WTC11 (cell line): Measurements from ENCODE around the gene STUM. TPM values are rescaled to one million over a fixed set of nuclear protein-coding genes. Genes with fewer than 3 reads are reported as not detected.

Experiments used
- ATAC-seq: fragments of 200-7000 bp; cut with Tn5 transposase; 2 replicates; pipeline ENCODE4 v1.10.0; 2021; ENCODE audit warnings: mild to moderate bottlenecking, moderate library complexity
- CTCF ChIA-PET: fragments of 300-600 bp; sonication (Branson Sonifier 250); formaldehyde crosslinking; loops from one replicate; lab custom pipeline; 2021; ENCODE audit warnings: antibody characterized with exemption; lab: Charles Lee
- POLR2A ChIA-PET: fragments of 350-600 bp; sonication (Branson Sonifier 250); formaldehyde crosslinking; loops from one replicate; lab custom pipeline; 2021; ENCODE audit warnings: antibody characterized with exemption; lab: Charles Lee
- DNase-seq: peaks from one replicate; pipeline ENCODE4 v3.0.0; 2021; ENCODE audit warnings: low spot score
- H3K27ac Mint-ChIP-seq: 2 replicates; pipeline ENCODE4 v1.8.0; 2021; ENCODE audit warnings: mixed read lengths
- H3K27me3 Mint-ChIP-seq: 2 replicates; pipeline ENCODE4 v1.8.0; 2021; ENCODE audit warnings: low read depth, mild to moderate bottlenecking, moderate library complexity, mixed read lengths
- H3K36me3 Mint-ChIP-seq: 2 replicates; pipeline ENCODE4 v1.8.0; 2021; ENCODE audit warnings: mixed read lengths
- H3K4me1 Mint-ChIP-seq: 2 replicates; pipeline ENCODE4 v1.8.0; 2022; ENCODE audit warnings: mixed read lengths
- H3K4me3 Mint-ChIP-seq: 2 replicates; pipeline ENCODE4 v1.8.0; 2021; ENCODE audit warnings: mild to moderate bottlenecking, moderate library complexity, mixed read lengths
- H3K9me3 Mint-ChIP-seq: 2 replicates; pipeline ENCODE4 v1.8.0; 2021; ENCODE audit warnings: mixed read lengths
- ATF2 ChIP-seq: sonication (generic); formaldehyde crosslinking; IDR thresholded peaks from 2 replicates; pipeline ENCODE4 v1.8.1; 2022; ENCODE audit warnings: low read depth, missing genetic modification reagents, borderline replicate concordance
- CREB1 ChIP-seq: sonication (generic); formaldehyde crosslinking; IDR thresholded peaks from 2 replicates; pipeline ENCODE4 v1.8.0; 2023; ENCODE audit warnings: mild to moderate bottlenecking, missing genetic modification reagents
- ERG ChIP-seq: fragments of 250-450 bp; sonication (Bioruptor Pico); IDR thresholded peaks from 2 replicates; pipeline ENCODE4 v1.8.0; 2021; ENCODE audit warnings: mild to moderate bottlenecking
- ETV6 ChIP-seq: sonication (generic); formaldehyde crosslinking; IDR thresholded peaks from 2 replicates; pipeline ENCODE4 v1.8.1; 2022; ENCODE audit warnings: mild to moderate bottlenecking, missing genetic modification reagents
- FOXJ3 ChIP-seq: sonication (generic); formaldehyde crosslinking; IDR thresholded peaks from 2 replicates; pipeline ENCODE4 v1.9.0; 2021; ENCODE audit warnings: missing genetic modification reagents, mild to moderate bottlenecking, borderline replicate concordance
- MAX ChIP-seq: sonication (generic); formaldehyde crosslinking; IDR thresholded peaks from 2 replicates; pipeline ENCODE4 v1.8.0; 2022; ENCODE audit warnings: mild to moderate bottlenecking, missing genetic modification reagents
- NR1H2 ChIP-seq: sonication (generic); formaldehyde crosslinking; IDR thresholded peaks from 2 replicates; pipeline ENCODE4 v1.9.0; 2021; ENCODE audit warnings: mild to moderate bottlenecking, moderate library complexity, missing genetic modification reagents
- NR2C2 ChIP-seq: sonication (generic); formaldehyde crosslinking; IDR thresholded peaks from 2 replicates; pipeline ENCODE4 v1.8.0; 2022; ENCODE audit warnings: mild to moderate bottlenecking, missing genetic modification reagents
- PREB ChIP-seq: sonication (generic); formaldehyde crosslinking; IDR thresholded peaks from 2 replicates; pipeline ENCODE4 v1.8.1; 2022; ENCODE audit warnings: mild to moderate bottlenecking, missing genetic modification reagents, moderate library complexity, borderline replicate concordance
- RORB ChIP-seq: fragments of 250-450 bp; sonication (Bioruptor Pico); IDR thresholded peaks from 2 replicates; pipeline ENCODE4 v1.9.0; 2021; ENCODE audit warnings: mild to moderate bottlenecking
- SMAD3 ChIP-seq: sonication (generic); formaldehyde crosslinking; IDR thresholded peaks from 2 replicates; pipeline ENCODE4 v1.8.0; 2022; ENCODE audit warnings: missing genetic modification reagents, mild to moderate bottlenecking, borderline replicate concordance
- SMAD4 ChIP-seq: sonication (generic); formaldehyde crosslinking; IDR thresholded peaks from 2 replicates; pipeline ENCODE4 v1.8.0; 2022; ENCODE audit warnings: mild to moderate bottlenecking, missing genetic modification reagents
- STAT6 ChIP-seq: sonication (generic); formaldehyde crosslinking; conservative IDR thresholded peaks from 2 replicates; pipeline ENCODE4 v1.8.1; 2023; ENCODE audit warnings: mild to moderate bottlenecking, low read depth, missing genetic modification reagents, moderate library complexity
- TEAD4 ChIP-seq: sonication (generic); formaldehyde crosslinking; IDR thresholded peaks from 2 replicates; pipeline ENCODE4 v1.8.0; 2022; ENCODE audit warnings: mild to moderate bottlenecking, missing genetic modification reagents
- USF2 ChIP-seq: sonication (generic); formaldehyde crosslinking; IDR thresholded peaks from 2 replicates; pipeline ENCODE4 v1.8.1; 2023; ENCODE audit warnings: mild to moderate bottlenecking, missing genetic modification reagents, moderate library complexity
- ZMAT4 ChIP-seq: fragments of 250-450 bp; sonication (Bioruptor Pico); IDR thresholded peaks from 2 replicates; pipeline ENCODE4 v1.9.0; 2021; ENCODE audit warnings: mild to moderate bottlenecking
- ZNF121 ChIP-seq: sonication (generic); formaldehyde crosslinking; IDR thresholded peaks from 2 replicates; pipeline ENCODE4 v1.8.0; 2023; ENCODE audit warnings: missing genetic modification reagents
- ZNF263 ChIP-seq: sonication (generic); formaldehyde crosslinking; IDR thresholded peaks from 2 replicates; pipeline ENCODE4 v1.8.1; 2022; ENCODE audit warnings: low read depth, mild to moderate bottlenecking, moderate library complexity, missing genetic modification reagents
- ZNF281 ChIP-seq: sonication (generic); formaldehyde crosslinking; IDR thresholded peaks from 2 replicates; pipeline ENCODE4 v1.8.0; 2023; ENCODE audit warnings: mild to moderate bottlenecking, missing genetic modification reagents
- ZNF396 ChIP-seq: fragments of 250-450 bp; sonication (Bioruptor Pico); IDR thresholded peaks from 2 replicates; pipeline ENCODE4 v1.8.0; 2021; ENCODE audit warnings: mild to moderate bottlenecking, moderate library complexity, borderline replicate concordance
- total RNA-seq: library from RNA; stranded (reverse); gene quantifications from 3 replicates; pipeline ENCODE4 v1.2.3, GENCODE V29; 2021

The STUM gene
- total RNA-seq, 1 experiment from 2014 or later, result 2.5 TPM

GRCh38 chr1:226572325-226572726 is 23.8 kb downstream of the STUM start:
- Mint-ChIP-seq H3K4me3 (no peak overlapping the region), H3K36me3 (no peaks in the 10 kb centered on the region), H3K27ac (no peak overlapping the region), H3K27me3 (no peaks in the 10 kb centered on the region), H3K9me3 (no peaks in the 10 kb centered on the region), H3K4me1 (peaks cover 13% of the 10 kb centered on the region)
- DNase-seq, result no peak
- ChIA-PET POLR2A (no interaction called here), CTCF (interaction anchor here (1.0 to 1.3 kb wide), 2 partner anchors 36 to 54 kb away, joined by 3 read pairs; no protein-coding TSS in a partner anchor)
- no peak for ATAC-seq
- TF ChIP-seq CREB1 (CRISPR knock-in tag) (no peak), SMAD3 (no peak), STAT6 (CRISPR knock-in tag) (no peak), SMAD4 (CRISPR knock-in tag) (no peak), PREB (CRISPR knock-in tag) (no peak), FOXJ3 (CRISPR knock-in tag) (no peak), ATF2 (CRISPR knock-in tag) (no peak), ZNF121 (no peak), USF2 (CRISPR knock-in tag) (no peak), ETV6 (CRISPR knock-in tag) (no peak), NR1H2 (CRISPR knock-in tag) (no peak), NR2C2 (CRISPR knock-in tag) (no peak), TEAD4 (CRISPR knock-in tag) (no peak)

- POLR2A ChIA-PET, result no interaction called here
- H3K4me3 Mint-ChIP-seq, result no peak overlapping the region
- no peak for DNase-seq
- no peaks in the 10 kb centered on the region for H3K36me3 Mint-ChIP-seq
- H3K4me1 Mint-ChIP-seq, result peaks cover 13% of the 10 kb centered on the region
- H3K27me3 Mint-ChIP-seq, result no peaks in the 10 kb centered on the region
- CTCF ChIA-PET, result no interaction called here
- no peak overlapping the region for H3K27ac Mint-ChIP-seq
- H3K9me3 Mint-ChIP-seq, result no peaks in the 10 kb centered on the region
- ATAC-seq, result no peak
- no peak for TF ChIP-seq MAX (CRISPR knock-in tag)
- no peak for TF ChIP-seq USF2 (CRISPR knock-in tag)
- no peak for TF ChIP-seq ZMAT4 (CRISPR knock-in tag)
- no peak for TF ChIP-seq ZNF281
- no peak for TF ChIP-seq STAT6 (CRISPR knock-in tag)
- no peak for TF ChIP-seq ETV6 (CRISPR knock-in tag)
- no peak for TF ChIP-seq ERG (CRISPR knock-in tag)
- TF ChIP-seq RORB (CRISPR knock-in tag), result no peak
- TF ChIP-seq ZNF396 (CRISPR knock-in tag), result no peak
- no peak for TF ChIP-seq ZNF263
These were observed 25.5 kb downstream of the STUM start for GRCh38 chr1:226574044-226574443.
